Endothelial cell of umbilical vein (primary cell): ENCODE data around the gene GNAI1. TPM values are rescaled to one million over a fixed set of nuclear protein-coding genes. Genes with fewer than 3 reads are reported as not detected.

Source experiments
- BruUV-seq: library from RNA; stranded (reverse); fragments of 400-500 nt; replicated peaks from 2 replicates; lab custom pipeline; 2021; lab: Mats Ljungman, UMichigan
- CTCF ChIA-PET: fragments of 300-600, 350-600 bp; sonication (Branson Sonifier 250); formaldehyde crosslinking; loops from one replicate; lab custom pipeline; 2021; ENCODE audit warnings: antibody characterized with exemption, inconsistent platforms; lab: Charles Lee
- POLR2A ChIA-PET: fragments of 300-600, 350-600 bp; sonication (Branson Sonifier 250); formaldehyde crosslinking; loops from one replicate; lab custom pipeline; 2021; ENCODE audit warnings: antibody characterized with exemption, inconsistent platforms; lab: Charles Lee
- DNase-seq: peaks from one replicate; pipeline ENCODE4 v3.0.0-alpha.2; 2011; ENCODE audit warnings: low read depth, low spot score
- FAIRE-seq: peaks from 2 replicates; lab custom pipeline; 2011; peaks lifted over from hg19 to GRCh38; lab: Jason Lieb, UNC
- H2AFZ ChIP-seq: 2 replicates; pipeline ENCODE4 v1.6.0; 2012; ENCODE audit warnings: low read depth, low read length, control low read depth, inconsistent platforms
- H3K27ac ChIP-seq: 2 replicates; pipeline ENCODE4 v1.5.1; 2011; ENCODE audit warnings: low read depth, mild to moderate bottlenecking, control low read depth, low read length, moderate library complexity; ENCODE audit not compliant: insufficient read depth
- H3K27me3 ChIP-seq, 2 experiments: 2 replicates each; pipeline versions ENCODE4 v1.6.0 to v1.6.1; 2011; ENCODE audit warnings: low read length in 2 of 2, mixed read lengths in 1 of 2; ENCODE audit not compliant: control insufficient read depth in 2 of 2, insufficient read depth in 2 of 2
- H3K36me3 ChIP-seq, 2 experiments: 2 replicates in 1 of 2; 3 replicates in 1 of 2; pipeline ENCODE4 v1.5.1; 2011; ENCODE audit warnings: low read length in 2 of 2, mild to moderate bottlenecking in 1 of 2, moderate library complexity in 1 of 2; ENCODE audit not compliant: control insufficient read depth in 2 of 2, insufficient read depth in 2 of 2; ENCODE audit errors: extremely low read depth in 1 of 2
- H3K4me1 ChIP-seq: 3 replicates; pipeline ENCODE4 v1.5.1; 2011; ENCODE audit warnings: mild to moderate bottlenecking, low read length; ENCODE audit not compliant: control insufficient read depth, insufficient read depth; ENCODE audit errors: extremely low read depth
- H3K4me2 ChIP-seq: 2 replicates; pipeline ENCODE4 v1.6.1; 2011; ENCODE audit warnings: low read length, control low read depth, mixed read lengths; ENCODE audit not compliant: insufficient read depth
- H3K4me3 ChIP-seq, 3 experiments: fragments of 200-600 bp in 1 of 3; sonication (generic), shearing (Covaris generic) in 1 of 3; replicated peaks in 1 of 3; 2 replicates each; pipeline ENCODE4 v1.5.1; 2011 to 2016; ENCODE audit warnings: control low read depth in 3 of 3, low read length in 3 of 3, mild to moderate bottlenecking in 2 of 3, inconsistent platforms in 1 of 3, low read depth in 1 of 3, moderate library complexity in 1 of 3; ENCODE audit not compliant: insufficient read depth in 1 of 3
- H3K79me2 ChIP-seq: 2 replicates; pipeline ENCODE4 v1.6.0; 2012; ENCODE audit warnings: low read length, inconsistent platforms; ENCODE audit not compliant: control insufficient read depth, insufficient read depth
- H3K9ac ChIP-seq: replicated peaks from 2 replicates; pipeline ENCODE3; 2011; ENCODE audit warnings: low read length, control low read depth; ENCODE audit not compliant: insufficient read depth; ENCODE audit errors: extremely low read depth
- H3K9me1 ChIP-seq: replicated peaks from 3 replicates; pipeline ENCODE4 v1.6.0; 2011; ENCODE audit warnings: mild to moderate bottlenecking, low read length; ENCODE audit not compliant: control insufficient read depth, insufficient read depth; ENCODE audit errors: extremely low read depth
- H3K9me3 ChIP-seq: replicated peaks from 2 replicates; pipeline ENCODE4 v1.5.1; 2012; ENCODE audit warnings: low read length, inconsistent platforms; ENCODE audit not compliant: control insufficient read depth, insufficient read depth
- H4K20me1 ChIP-seq: replicated peaks from 2 replicates; pipeline ENCODE3; 2011; ENCODE audit warnings: mild to moderate bottlenecking, low read length; ENCODE audit not compliant: control insufficient read depth, insufficient read depth; ENCODE audit errors: extremely low read depth
- CTCF ChIP-seq, 2 donors: IDR thresholded peaks; 1 replicate in 1 of 2; 2 replicates in 1 of 2; pipeline ENCODE4 v1.5.1; 2011; ENCODE audit warnings: low read length in 2 of 2, mild to moderate bottlenecking in 2 of 2, moderate library complexity in 2 of 2, control low read depth in 1 of 2, inconsistent platforms in 1 of 2, low read depth in 1 of 2; ENCODE audit not compliant: insufficient read depth in 1 of 2; ENCODE audit errors: extremely low read depth in 1 of 2
- EZH2 ChIP-seq: IDR thresholded peaks from 2 replicates; pipeline ENCODE4 v1.6.1; 2012; ENCODE audit warnings: borderline replicate concordance, low read depth, mild to moderate bottlenecking, moderate library complexity, low read length, inconsistent platforms; ENCODE audit not compliant: severe bottlenecking
- FOS ChIP-seq: IDR thresholded peaks from 2 replicates; pipeline ENCODE4 v1.6.1; 2011; ENCODE audit warnings: mild to moderate bottlenecking, low read length, moderate library complexity, borderline replicate concordance; ENCODE audit not compliant: insufficient read depth
- GATA2 ChIP-seq: IDR thresholded peaks from 2 replicates; pipeline ENCODE4 v1.7.0; 2011; ENCODE audit warnings: low read depth, mild to moderate bottlenecking, moderate library complexity, mixed read lengths, low read length; ENCODE audit not compliant: insufficient read length, insufficient read depth
- JUN ChIP-seq: IDR thresholded peaks from 2 replicates; pipeline ENCODE4 v1.6.1; 2011; ENCODE audit warnings: borderline replicate concordance, low read depth; ENCODE audit not compliant: insufficient read length, insufficient read depth
- MYC ChIP-seq: IDR thresholded peaks from one replicate; pipeline ENCODE4 v1.6.1; 2011; ENCODE audit warnings: mild to moderate bottlenecking, low read depth, low read length
- POLR2A ChIP-seq: IDR thresholded peaks from 2 replicates; pipeline ENCODE4 v1.6.1; 2012; ENCODE audit warnings: low read depth, mild to moderate bottlenecking, control low read depth, low read length
- POLR2AphosphoS5 ChIP-seq: IDR thresholded peaks from 2 replicates; pipeline ENCODE4 v1.6.1; 2012; ENCODE audit warnings: low read depth, mild to moderate bottlenecking, control low read depth, low read length, moderate library complexity; ENCODE audit not compliant: insufficient read depth
- dilution Hi-C: fragments of 300-500 bp; cut with MboI; formaldehyde crosslinking; loops from one replicate; pipeline ENCODE4 v1.15.0; 2019; ENCODE audit warnings: low sequenced_read_pairs; ENCODE audit not compliant: extremely low pct_ligation_motif_present
- intact Hi-C: fragments of 100-400 bp; cut with micrococcal nuclease; formaldehyde crosslinking; loops from one replicate; pipeline ENCODE4 v1.10.0; 2022
- polyA plus RNA-seq, 4 experiments: library from polyadenylated mRNA; depleted of rRNA in 3 of 4; stranded (reverse) in 3 of 4; unstranded in 1 of 4; fragments of >200 nt; gene quantifications; 2 replicates each; pipeline versions ENCODE4 v1.2.1 to v1.2.3, GENCODE V29; 2011 to 2012; ENCODE audit warnings: missing spikeins in 1 of 4
- total RNA-seq: library from RNA; stranded (reverse); gene quantifications from 2 replicates; pipeline ENCODE4 v1.2.3, GENCODE V29; 2021
- TF ChIP-seq, protein P1 (sequence below): IDR thresholded peaks from 2 replicates; pipeline ENCODE4 v1.6.1; 2011; ENCODE audit not compliant: insufficient read depth, insufficient read length

GNAI1 gene
- total and polyA plus RNA-seq, 2 donors (not counting 3 experiments of a cell fraction or from before 2014, with no cell fraction given): 7.5 to 15.0 TPM

DNA sequence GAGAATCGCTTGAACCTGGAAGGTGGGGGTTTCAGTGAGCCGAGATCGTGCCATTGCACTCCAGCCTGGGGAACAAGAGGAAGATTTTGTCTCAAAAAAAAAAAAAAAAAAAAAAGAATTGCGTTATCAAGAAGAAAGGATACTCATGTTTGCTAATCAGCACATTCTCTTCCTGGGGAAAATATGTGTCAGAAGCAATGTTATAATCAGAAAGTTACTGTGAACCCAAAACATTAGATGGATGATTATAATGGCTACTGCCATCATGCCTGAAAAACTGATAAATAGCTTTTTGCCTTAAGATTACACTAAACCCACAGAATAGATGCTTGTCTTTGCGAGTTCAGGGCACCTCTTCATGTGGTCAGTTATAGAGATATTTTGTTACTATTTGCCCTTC, 24.3 kb upstream of the GNAI1 start:
- no TSS peak for BruUV-seq
- Histone ChIP-seq H3K4me2 (no peak overlapping the region), H3K9me1 (no peaks in the 10 kb centered on the region), H3K9me3 (no peaks in the 10 kb centered on the region), H4K20me1 (no peaks in the 10 kb centered on the region), H3K27ac (no peak overlapping the region), H3K79me2 (no peaks in the 10 kb centered on the region), H3K36me3 (no peaks in the 10 kb centered on the region), H3K27me3 (no peaks in the 10 kb centered on the region), H3K9ac (no peak overlapping the region), H3K4me1 (peaks cover 28% of the 10 kb centered on the region), H3K4me3 (no peak overlapping the region), H2AFZ (peak overlapping the region; percentile 45)
- FAIRE-seq (no peak), DNase-seq (peak; percentile 24)
- dilution Hi-C loops (no loop called here), intact Hi-C loops (no loop called here)
- POLR2A ChIA-PET: no interaction called here
- no peak for TF ChIP-seq POLR2A
- TF ChIP-seq GATA2: no peak
- TF ChIP-seq EZH2: no peak
- no peak for TF ChIP-seq MYC
- TF ChIP-seq CTCF (IDR thresholded peaks at IDR 0.05; ENCODE audit: extremely low read depth in 1 of 2, insufficient read depth in 1 of 2, low read depth in 1 of 2, low read length in 2 of 2): no peak
- no peak for TF ChIP-seq FOS
- no peak for TF ChIP-seq POLR2AphosphoS5
- TF ChIP-seq, protein P1, sequence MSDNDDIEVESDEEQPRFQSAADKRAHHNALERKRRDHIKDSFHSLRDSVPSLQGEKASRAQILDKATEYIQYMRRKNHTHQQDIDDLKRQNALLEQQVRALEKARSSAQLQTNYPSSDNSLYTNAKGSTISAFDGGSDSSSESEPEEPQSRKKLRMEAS: no peak
- TF ChIP-seq JUN: no peak
- CTCF ChIA-PET: interaction anchor here (0.6 to 1.1 kb wide), 2 partner anchors 72 to 826 kb away, joined by 3 to 4 read pairs; no protein-coding TSS in a partner anchor
